ENCODE measurements around the gene TEX261. TPM values are rescaled to one million over a fixed set of nuclear protein-coding genes. Genes with fewer than 3 reads are reported as not detected.

TEX261 gene
- total RNA-seq, 2 experiments from 2014 or later = 17.8 to 18.7 TPM

- Mint-ChIP-seq H3K36me3 (ENCODE audit: low read depth) (no peaks in the 10 kb centered on the region), H3K9me3 (no peaks in the 10 kb centered on the region), H3K4me3 (no peak overlapping the region), H3K4me1 (ENCODE audit: low read depth) (no peaks in the 10 kb centered on the region), H3K27ac (no peak overlapping the region), H3K27me3 (ENCODE audit: low read depth) (peaks cover 4% of the 10 kb centered on the region)
- CTCF ChIA-PET = interaction anchor here (1.3 to 3.4 kb wide), 2 partner anchors 10 to 67 kb away, joined by 3 to 24 read pairs; no protein-coding TSS in a partner anchor
- intact Hi-C loops (cut with micrococcal nuclease) = no loop called here
- no peak for DNase-seq
These were observed 57.5 kb downstream of the TEX261 start for GRCh38 chr2:70936979-70937811.

GRCh38 chr2:70936165-70936978 is 58.3 kb downstream of the TEX261 start:
- intact Hi-C loops (cut with micrococcal nuclease) = no loop called here
- DNase-seq = no peak
- Mint-ChIP-seq H3K9me3 (no peaks in the 10 kb centered on the region), H3K36me3 (ENCODE audit: low read depth) (no peaks in the 10 kb centered on the region), H3K27me3 (ENCODE audit: low read depth) (peaks cover 4% of the 10 kb centered on the region), H3K27ac (no peak overlapping the region), H3K4me3 (no peak overlapping the region), H3K4me1 (ENCODE audit: low read depth) (no peaks in the 10 kb centered on the region)
- CTCF ChIA-PET = interaction anchor here (0.7 to 3.4 kb wide), 3 partner anchors 10 to 168 kb away, joined by 3 to 24 read pairs (median 3); no protein-coding TSS in a partner anchor

Other genes starting within 250 kb of the TEX261 start
- gene ADD2, start 226.7 kb downstream of the TEX261 start, total RNA-seq = 10 to 100 TPM; 42.9 to 46.2 TPM
- not detected for gene FIGLA, start 204.2 kb downstream of the TEX261 start, total RNA-seq
- not detected for gene CLEC4F, start 174.3 kb downstream of the TEX261 start, total RNA-seq
- gene CD207, start 159.1 kb downstream of the TEX261 start, total RNA-seq = not detected
- gene VAX2, start 94.3 kb downstream of the TEX261 start, total RNA-seq = not detected
- gene ATP6V1B1, start 59.0 kb downstream of the TEX261 start, total RNA-seq = not detected
- under 1 TPM in 1 of 2 experiments, not detected in 1; 0.24 TPM for gene ANKRD53, start 16.2 kb downstream of the TEX261 start, total RNA-seq
- gene NAGK, start 73.8 kb upstream of the TEX261 start, total RNA-seq = 10 to 100 TPM; 33.2 to 38.3 TPM
- 10 to 100 TPM; 14.0 to 15.8 TPM for gene MCEE, start 135.4 kb upstream of the TEX261 start, total RNA-seq
- gene MPHOSPH10, start 135.8 kb upstream of the TEX261 start, total RNA-seq = 10 to 100 TPM; 27.0 to 32.3 TPM
- gene PAIP2B, start 232.2 kb upstream of the TEX261 start, total RNA-seq = 1 to 10 TPM; 3.0 to 3.2 TPM